ENCODE results near the gene CD44. TPM values are rescaled to one million over a fixed set of nuclear protein-coding genes. Genes with fewer than 3 reads are reported as not detected.

Gene CD44
- total and polyA plus RNA-seq, 10 of the 15 experiments (the other 5 are each of a cell fraction or from before 2014, with no cell fraction given) = 57.1 to 293 (median 120) TPM

DNA sequence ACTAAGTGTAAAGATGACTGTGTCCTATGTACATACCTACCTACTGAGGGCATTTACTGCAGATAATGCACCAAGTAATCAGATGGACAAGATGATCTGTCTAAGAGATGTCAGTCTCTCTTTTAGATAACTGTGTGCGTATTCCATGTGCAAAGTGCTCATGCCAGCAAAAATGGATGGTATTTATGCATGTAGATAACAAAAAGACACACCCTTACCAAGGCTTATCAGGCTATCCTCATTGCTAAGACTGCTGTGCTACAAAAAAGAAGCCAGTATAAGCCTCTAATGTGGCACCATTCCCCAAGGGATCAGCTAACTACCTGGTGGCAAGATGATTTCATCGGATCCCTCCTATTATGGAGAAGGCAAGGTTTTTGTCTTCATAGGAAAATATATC lies 34.3 kb upstream of the CD44 start:
- ChIA-PET POLR2A (no interaction called here), RAD21 (ENCODE audit: unreplicated experiment) (no interaction called here), SMC1A (ENCODE audit: uncharacterized antibody, unreplicated experiment) (interaction anchor here (0.8 to 1.2 kb wide), 3 partner anchors 30 to 63 kb away, joined by 3 to 4 read pairs (median 4); no protein-coding TSS in a partner anchor), CTCF (no interaction called here)
- 74% methylated on average over 2 of the region's 2 CpGs for WGBS (ENCODE audit: insufficient coverage, insufficient replicate concordance, low lambda C conversion rate, missing lambda C conversion rate)
- Histone ChIP-seq H3K36me3 (ENCODE audit: control insufficient read depth in 2 of 2, insufficient read depth in 2 of 2, low read length in 1 of 2) (no peaks in the 10 kb centered on the region), H3K9ac (ENCODE audit: control insufficient read depth, insufficient read depth, low read length) (no peak overlapping the region), H3K27ac (ENCODE audit: control insufficient read depth, insufficient read depth) (no peak overlapping the region), H3K4me2 (ENCODE audit: control insufficient read depth, insufficient read depth) (no peak overlapping the region), H3K79me2 (ENCODE audit: control insufficient read depth, insufficient read depth, low read length) (no peaks in the 10 kb centered on the region), H2AFZ (ENCODE audit: control insufficient read depth, low read depth, low read length) (no peak overlapping the region), H4K20me1 (ENCODE audit: control insufficient read depth, insufficient read depth) (no peaks in the 10 kb centered on the region), H3K27me3 (replicated peaks in 1 of 2; ENCODE audit: control insufficient read depth in 2 of 2, insufficient read depth in 2 of 2, low read length in 1 of 2) (no peaks in the 10 kb centered on the region), H3K4me1 (ENCODE audit: control insufficient read depth, insufficient read depth, low read length) (peaks cover 22% of the 10 kb centered on the region), H3K9me3 (replicated peaks; ENCODE audit: control insufficient read depth, insufficient read depth, low read length) (no peaks in the 10 kb centered on the region), H3K4me3 (no peak overlapping the region)
- BruUV-seq (replicated peaks) = no TSS peak
- intact Hi-C loops (cut with micrococcal nuclease; ENCODE audit: unreplicated experiment) = no loop called here
- DNase-seq (ENCODE audit: low read depth, low spot score) (no peak), ATAC-seq (no peak), FAIRE-seq (no peak)
- in situ Hi-C loops (cut with MboI) = no loop called here
- no peak for TF ChIP-seq NR2F1 (conservative IDR thresholded peaks at IDR 0.05)
- no peak for TF ChIP-seq POU2F2 (IDR thresholded peaks at IDR 0.05; ENCODE audit: borderline replicate concordance, low read depth, low read length)
- TF ChIP-seq, protein P1, sequence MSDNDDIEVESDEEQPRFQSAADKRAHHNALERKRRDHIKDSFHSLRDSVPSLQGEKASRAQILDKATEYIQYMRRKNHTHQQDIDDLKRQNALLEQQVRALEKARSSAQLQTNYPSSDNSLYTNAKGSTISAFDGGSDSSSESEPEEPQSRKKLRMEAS (IDR thresholded peaks at IDR 0.05; ENCODE audit: low read depth, low read length) = no peak
- TF ChIP-seq, protein P2, sequence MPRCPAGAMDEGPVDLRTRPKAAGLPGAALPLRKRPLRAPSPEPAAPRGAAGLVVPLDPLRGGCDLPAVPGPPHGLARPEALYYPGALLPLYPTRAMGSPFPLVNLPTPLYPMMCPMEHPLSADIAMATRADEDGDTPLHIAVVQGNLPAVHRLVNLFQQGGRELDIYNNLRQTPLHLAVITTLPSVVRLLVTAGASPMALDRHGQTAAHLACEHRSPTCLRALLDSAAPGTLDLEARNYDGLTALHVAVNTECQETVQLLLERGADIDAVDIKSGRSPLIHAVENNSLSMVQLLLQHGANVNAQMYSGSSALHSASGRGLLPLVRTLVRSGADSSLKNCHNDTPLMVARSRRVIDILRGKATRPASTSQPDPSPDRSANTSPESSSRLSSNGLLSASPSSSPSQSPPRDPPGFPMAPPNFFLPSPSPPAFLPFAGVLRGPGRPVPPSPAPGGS (IDR thresholded peaks at IDR 0.05; ENCODE audit: borderline replicate concordance, insufficient read depth, low read depth, low read length, poor library complexity, severe bottlenecking) = no peak
- TF ChIP-seq, protein P3, sequence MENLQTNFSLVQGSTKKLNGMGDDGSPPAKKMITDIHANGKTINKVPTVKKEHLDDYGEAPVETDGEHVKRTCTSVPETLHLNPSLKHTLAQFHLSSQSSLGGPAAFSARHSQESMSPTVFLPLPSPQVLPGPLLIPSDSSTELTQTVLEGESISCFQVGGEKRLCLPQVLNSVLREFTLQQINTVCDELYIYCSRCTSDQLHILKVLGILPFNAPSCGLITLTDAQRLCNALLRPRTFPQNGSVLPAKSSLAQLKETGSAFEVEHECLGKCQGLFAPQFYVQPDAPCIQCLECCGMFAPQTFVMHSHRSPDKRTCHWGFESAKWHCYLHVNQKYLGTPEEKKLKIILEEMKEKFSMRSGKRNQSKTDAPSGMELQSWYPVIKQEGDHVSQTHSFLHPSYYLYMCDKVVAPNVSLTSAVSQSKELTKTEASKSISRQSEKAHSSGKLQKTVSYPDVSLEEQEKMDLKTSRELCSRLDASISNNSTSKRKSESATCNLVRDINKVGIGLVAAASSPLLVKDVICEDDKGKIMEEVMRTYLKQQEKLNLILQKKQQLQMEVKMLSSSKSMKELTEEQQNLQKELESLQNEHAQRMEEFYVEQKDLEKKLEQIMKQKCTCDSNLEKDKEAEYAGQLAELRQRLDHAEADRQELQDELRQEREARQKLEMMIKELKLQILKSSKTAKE (IDR thresholded peaks at IDR 0.05; ENCODE audit: low read depth, poor library complexity, severe bottlenecking) = no peak
- TF ChIP-seq CREM (IDR thresholded peaks at IDR 0.05; ENCODE audit: low read depth) = no peak
- TF ChIP-seq SMC3 (IDR thresholded peaks at IDR 0.05; ENCODE audit: borderline replicate concordance, low read length) = no peak
- no peak for TF ChIP-seq YY1 (IDR thresholded peaks at IDR 0.05; ENCODE audit: low read depth, low read length)
- TF ChIP-seq ZNF24 (IDR thresholded peaks at IDR 0.05) = no peak
- TF ChIP-seq CBX3 (IDR thresholded peaks at IDR 0.05; ENCODE audit: borderline replicate concordance, low read depth) = no peak
- no peak for TF ChIP-seq MTA2 (IDR thresholded peaks at IDR 0.05; ENCODE audit: low read depth)
- TF ChIP-seq, protein P4, sequence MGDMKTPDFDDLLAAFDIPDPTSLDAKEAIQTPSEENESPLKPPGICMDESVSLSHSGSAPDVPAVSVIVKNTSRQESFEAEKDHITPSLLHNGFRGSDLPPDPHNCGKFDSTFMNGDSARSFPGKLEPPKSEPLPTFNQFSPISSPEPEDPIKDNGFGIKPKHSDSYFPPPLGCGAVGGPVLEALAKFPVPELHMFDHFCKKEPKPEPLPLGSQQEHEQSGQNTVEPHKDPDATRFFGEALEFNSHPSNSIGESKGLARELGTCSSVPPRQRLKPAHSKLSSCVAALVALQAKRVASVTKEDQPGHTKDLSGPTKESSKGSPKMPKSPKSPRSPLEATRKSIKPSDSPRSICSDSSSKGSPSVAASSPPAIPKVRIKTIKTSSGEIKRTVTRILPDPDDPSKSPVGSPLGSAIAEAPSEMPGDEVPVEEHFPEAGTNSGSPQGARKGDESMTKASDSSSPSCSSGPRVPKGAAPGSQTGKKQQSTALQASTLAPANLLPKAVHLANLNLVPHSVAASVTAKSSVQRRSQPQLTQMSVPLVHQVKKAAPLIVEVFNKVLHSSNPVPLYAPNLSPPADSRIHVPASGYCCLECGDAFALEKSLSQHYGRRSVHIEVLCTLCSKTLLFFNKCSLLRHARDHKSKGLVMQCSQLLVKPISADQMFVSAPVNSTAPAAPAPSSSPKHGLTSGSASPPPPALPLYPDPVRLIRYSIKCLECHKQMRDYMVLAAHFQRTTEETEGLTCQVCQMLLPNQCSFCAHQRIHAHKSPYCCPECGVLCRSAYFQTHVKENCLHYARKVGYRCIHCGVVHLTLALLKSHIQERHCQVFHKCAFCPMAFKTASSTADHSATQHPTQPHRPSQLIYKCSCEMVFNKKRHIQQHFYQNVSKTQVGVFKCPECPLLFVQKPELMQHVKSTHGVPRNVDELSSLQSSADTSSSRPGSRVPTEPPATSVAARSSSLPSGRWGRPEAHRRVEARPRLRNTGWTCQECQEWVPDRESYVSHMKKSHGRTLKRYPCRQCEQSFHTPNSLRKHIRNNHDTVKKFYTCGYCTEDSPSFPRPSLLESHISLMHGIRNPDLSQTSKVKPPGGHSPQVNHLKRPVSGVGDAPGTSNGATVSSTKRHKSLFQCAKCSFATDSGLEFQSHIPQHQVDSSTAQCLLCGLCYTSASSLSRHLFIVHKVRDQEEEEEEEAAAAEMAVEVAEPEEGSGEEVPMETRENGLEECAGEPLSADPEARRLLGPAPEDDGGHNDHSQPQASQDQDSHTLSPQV (IDR thresholded peaks at IDR 0.05) = no peak
- no peak for TF ChIP-seq NFXL1 (IDR thresholded peaks at IDR 0.05; ENCODE audit: borderline replicate concordance)
- no peak for TF ChIP-seq STAT3 (IDR thresholded peaks at IDR 0.05; ENCODE audit: low read depth, low read length)
- TF ChIP-seq SUPT20H (IDR thresholded peaks at IDR 0.05; ENCODE audit: borderline replicate concordance, control insufficient read depth, low read depth, low read length) = no peak
- TF ChIP-seq ASH2L (IDR thresholded peaks at IDR 0.05; ENCODE audit: borderline replicate concordance, low read depth) = no peak
- no peak for TF ChIP-seq POLR2A (IDR thresholded peaks at IDR 0.05; ENCODE audit: low read depth, low read length)
- TF ChIP-seq IKZF1 (conservative IDR thresholded peaks at IDR 0.05) = no peak
- no peak for TF ChIP-seq ZNF274 (IDR thresholded peaks at IDR 0.05; ENCODE audit: insufficient read depth, insufficient read length)

All from GM12878 (cell line).